Breast epithelium (tissue), 4 donors: ENCODE measurements around the gene PTRHD1. TPM values are rescaled to one million over a fixed set of nuclear protein-coding genes. Genes with fewer than 3 reads are reported as not detected.

ENCODE experiments used
- DNase-seq, 2 donors: peaks; one replicate each; pipeline ENCODE4 v3.0.0-alpha.2; 2019; ENCODE audit warnings: low spot score in 2 of 2
- H3K27ac ChIP-seq, 2 donors: fragments of 200-600 bp; sonication (generic) in 1 of 2; one replicate each; pipeline ENCODE4 v1.5.1; 2016 to 2019; ENCODE audit warnings: mild to moderate bottlenecking in 1 of 2
- H3K27me3 ChIP-seq, 2 donors: fragments of 200-600 bp; sonication (generic) in 1 of 2; one replicate each; pipeline versions ENCODE4 v1.5.1 to v1.6.0; 2017 to 2019; ENCODE audit warnings: control low read depth in 1 of 2, mild to moderate bottlenecking in 1 of 2
- H3K36me3 ChIP-seq: fragments of 200-600 bp; one replicate; pipeline ENCODE4 v1.5.1; 2019
- H3K4me1 ChIP-seq, 2 donors: fragments of 200-600 bp; sonication (generic); one replicate each; pipeline ENCODE4 v1.5.1; 2016 to 2019; ENCODE audit warnings: control low read depth in 1 of 2
- H3K4me3 ChIP-seq, 3 donors: fragments of 200-600 bp; sonication (generic); 1 replicate in 2 of 3; 2 replicates in 1 of 3; pipeline ENCODE4 v1.5.1; 2016 to 2019; ENCODE audit warnings: mild to moderate bottlenecking in 3 of 3, moderate library complexity in 2 of 3
- H3K9me3 ChIP-seq, 2 donors: fragments of 200-600 bp; sonication (generic) in 1 of 2; one replicate each; pipeline ENCODE4 v1.5.1; 2016 to 2019; ENCODE audit warnings: control low read depth in 1 of 2
- POLR2A ChIP-seq: fragments of 450-650 bp; IDR thresholded peaks from one replicate; pipeline ENCODE4 v1.6.1; 2016; ENCODE audit warnings: antibody characterized with exemption, mild to moderate bottlenecking, moderate library complexity
- POLR2AphosphoS5 ChIP-seq, 3 donors: sonication (generic); formaldehyde crosslinking; IDR thresholded peaks; one replicate each; pipeline ENCODE4 v1.6.1; 2017; ENCODE audit warnings: antibody characterized with exemption in 3 of 3
- intact Hi-C: fragments of 100-400 bp; cut with DNase I; formaldehyde crosslinking; loops from one replicate; pipeline ENCODE4 v1.15.1; 2023; ENCODE audit warnings: low total_unique reads
- total RNA-seq, 3 donors: library from RNA; depleted of rRNA; stranded (reverse); fragments of >200 nt; gene quantifications; one replicate each; pipeline ENCODE4 v1.1.0, GENCODE V29; 2016
- TF ChIP-seq, protein P1 (sequence below), 3 donors: fragments of 450-650 bp; IDR thresholded peaks; one replicate each; pipeline ENCODE4 v1.5.1; 2016 to 2017; ENCODE audit warnings: antibody characterized with exemption in 3 of 3, mild to moderate bottlenecking in 3 of 3, moderate library complexity in 3 of 3

The PTRHD1 gene
- total RNA-seq, 3 donors from 2014 or later = 19.3 to 38.8 (median 37.9) TPM

DNA sequence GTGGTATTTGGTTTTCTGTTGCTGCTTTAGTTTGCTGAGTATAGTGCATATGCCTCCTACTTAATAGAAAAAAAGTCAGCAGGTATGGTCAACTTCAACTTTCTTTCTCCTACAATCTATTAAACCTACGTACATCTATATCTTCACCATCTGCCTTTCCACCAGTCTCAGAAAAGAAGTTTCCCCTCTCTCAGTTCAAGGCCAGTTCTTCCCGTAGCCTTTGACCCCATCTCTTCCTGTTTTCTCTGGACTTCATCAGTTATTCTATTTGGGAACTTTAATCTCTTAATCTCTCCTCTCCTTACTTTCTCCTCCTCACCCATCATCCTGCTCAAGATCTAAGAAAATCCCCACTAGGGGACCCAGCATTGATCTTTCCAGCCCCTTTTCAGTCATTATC, 5.7 kb downstream of the PTRHD1 start:
- Histone ChIP-seq H3K36me3 (no peaks in the 10 kb centered on the region), H3K4me1 (no peaks in the 10 kb centered on the region), H3K4me3 (no peak overlapping the region), H3K27ac (no peak overlapping the region), H3K9me3 (no peaks in the 10 kb centered on the region), H3K27me3 (no peaks in the 10 kb centered on the region)
- intact Hi-C loops = no loop called here
- DNase-seq = no peak
- no peak for TF ChIP-seq POLR2A
- TF ChIP-seq, protein P1, sequence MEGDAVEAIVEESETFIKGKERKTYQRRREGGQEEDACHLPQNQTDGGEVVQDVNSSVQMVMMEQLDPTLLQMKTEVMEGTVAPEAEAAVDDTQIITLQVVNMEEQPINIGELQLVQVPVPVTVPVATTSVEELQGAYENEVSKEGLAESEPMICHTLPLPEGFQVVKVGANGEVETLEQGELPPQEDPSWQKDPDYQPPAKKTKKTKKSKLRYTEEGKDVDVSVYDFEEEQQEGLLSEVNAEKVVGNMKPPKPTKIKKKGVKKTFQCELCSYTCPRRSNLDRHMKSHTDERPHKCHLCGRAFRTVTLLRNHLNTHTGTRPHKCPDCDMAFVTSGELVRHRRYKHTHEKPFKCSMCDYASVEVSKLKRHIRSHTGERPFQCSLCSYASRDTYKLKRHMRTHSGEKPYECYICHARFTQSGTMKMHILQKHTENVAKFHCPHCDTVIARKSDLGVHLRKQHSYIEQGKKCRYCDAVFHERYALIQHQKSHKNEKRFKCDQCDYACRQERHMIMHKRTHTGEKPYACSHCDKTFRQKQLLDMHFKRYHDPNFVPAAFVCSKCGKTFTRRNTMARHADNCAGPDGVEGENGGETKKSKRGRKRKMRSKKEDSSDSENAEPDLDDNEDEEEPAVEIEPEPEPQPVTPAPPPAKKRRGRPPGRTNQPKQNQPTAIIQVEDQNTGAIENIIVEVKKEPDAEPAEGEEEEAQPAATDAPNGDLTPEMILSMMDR (IDR thresholded peaks at IDR 0.05) = no peak
- TF ChIP-seq POLR2AphosphoS5 (IDR thresholded peaks at IDR 0.05) = no peak

DNA sequence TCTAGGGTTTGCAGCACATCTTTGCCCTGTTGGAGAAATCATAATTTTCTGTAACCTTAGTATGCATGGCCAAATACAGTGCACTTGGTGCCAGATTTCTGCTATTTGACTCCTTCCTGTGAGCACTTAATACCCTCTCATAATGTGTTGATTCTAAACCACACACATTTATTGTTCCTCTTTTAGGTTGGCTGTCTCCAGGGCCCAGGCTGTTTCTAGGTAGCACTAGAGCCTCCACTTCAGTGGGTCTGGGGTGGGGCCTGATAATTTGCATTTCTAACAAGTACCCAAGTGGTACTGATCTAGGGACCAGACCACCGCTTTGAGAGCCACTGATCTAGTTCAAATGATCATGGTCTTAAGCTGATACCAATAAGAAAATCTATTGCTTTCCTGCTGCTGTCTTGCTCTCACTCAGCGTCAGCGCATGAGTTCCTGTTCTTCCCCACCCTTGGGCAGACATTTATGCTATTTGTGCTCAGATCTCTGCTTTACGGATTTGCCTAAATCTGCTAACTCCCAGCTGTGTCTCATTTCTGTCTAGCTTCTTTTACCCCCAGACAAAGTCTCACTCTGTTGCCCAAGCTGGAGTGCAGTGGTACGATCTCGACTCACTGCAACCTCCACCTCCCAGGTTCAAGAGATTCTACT, 7.4 kb downstream of the PTRHD1 start:
- no peaks in the 10 kb centered on the region for H3K27me3 ChIP-seq
- no peak overlapping the region for H3K27ac ChIP-seq
- intact Hi-C loops = no loop called here
- DNase-seq = no peak
- H3K9me3 ChIP-seq = no peaks in the 10 kb centered on the region
- TF ChIP-seq POLR2AphosphoS5 (IDR thresholded peaks at IDR 0.05) = no peak
- TF ChIP-seq, protein P1 (IDR thresholded peaks at IDR 0.05) = no peak
- no peak for TF ChIP-seq POLR2A
- H3K4me1 ChIP-seq = no peaks in the 10 kb centered on the region
- H3K4me3 ChIP-seq = no peak overlapping the region
- H3K36me3 ChIP-seq = no peaks in the 10 kb centered on the region

DNA sequence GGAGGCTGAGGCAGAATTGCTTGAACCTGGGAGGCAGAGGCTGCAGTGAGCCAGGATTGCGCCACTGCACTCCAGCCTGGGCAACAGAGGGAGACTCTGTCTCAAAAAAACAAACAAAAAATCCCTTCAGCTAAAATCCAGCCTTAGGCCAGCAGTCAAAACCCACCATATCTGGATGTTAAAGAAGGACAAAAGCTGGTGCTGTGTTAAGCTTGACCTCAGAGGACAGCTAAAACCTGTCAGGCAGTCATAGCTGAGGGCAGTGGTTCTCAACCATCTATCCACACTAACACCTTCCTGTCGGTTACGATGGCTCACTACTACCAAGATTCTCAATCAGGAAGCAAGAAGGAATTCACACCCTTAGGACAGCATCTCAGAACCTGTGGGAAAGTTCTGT, 9.6 kb downstream of the PTRHD1 start:
- DNase-seq = no peak
- Histone ChIP-seq H3K9me3 (no peaks in the 10 kb centered on the region), H3K27ac (no peak overlapping the region), H3K4me1 (no peaks in the 10 kb centered on the region), H3K4me3 (no peak overlapping the region), H3K36me3 (no peaks in the 10 kb centered on the region), H3K27me3 (no peaks in the 10 kb centered on the region)
- no peak for TF ChIP-seq POLR2A
- TF ChIP-seq, protein P1 (IDR thresholded peaks at IDR 0.05) = no peak
- TF ChIP-seq POLR2AphosphoS5 (IDR thresholded peaks at IDR 0.05) = no peak
- intact Hi-C loops = no loop called here

DNA sequence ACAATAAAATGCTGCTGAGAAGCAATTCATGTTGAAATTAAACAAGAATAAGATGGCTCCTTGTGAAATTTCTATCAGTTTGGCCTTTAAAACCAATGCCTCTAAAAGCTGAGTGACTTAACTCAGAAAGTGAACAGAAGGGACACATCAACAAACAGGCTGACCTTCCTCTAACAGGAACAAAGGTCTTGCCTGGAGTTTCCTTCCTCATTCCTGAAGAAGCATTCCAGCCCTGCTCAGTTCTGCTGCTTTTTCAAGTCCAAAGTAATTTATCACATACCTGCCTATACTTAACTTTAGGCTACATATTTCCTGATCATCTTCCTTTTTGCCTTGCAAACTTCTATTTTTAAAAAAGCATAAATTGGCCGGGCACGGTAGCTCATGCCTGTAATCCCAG, 14.1 kb downstream of the PTRHD1 start:
- Histone ChIP-seq H3K27me3 (no peaks in the 10 kb centered on the region), H3K9me3 (no peaks in the 10 kb centered on the region), H3K36me3 (no peaks in the 10 kb centered on the region), H3K4me1 (no peaks in the 10 kb centered on the region), H3K4me3 (no peak overlapping the region), H3K27ac (no peak overlapping the region)
- no peak for DNase-seq
- TF ChIP-seq, protein P1 (IDR thresholded peaks at IDR 0.05) = no peak
- TF ChIP-seq POLR2A = no peak
- no peak for TF ChIP-seq POLR2AphosphoS5 (IDR thresholded peaks at IDR 0.05)
- intact Hi-C loops = no loop called here

DNA sequence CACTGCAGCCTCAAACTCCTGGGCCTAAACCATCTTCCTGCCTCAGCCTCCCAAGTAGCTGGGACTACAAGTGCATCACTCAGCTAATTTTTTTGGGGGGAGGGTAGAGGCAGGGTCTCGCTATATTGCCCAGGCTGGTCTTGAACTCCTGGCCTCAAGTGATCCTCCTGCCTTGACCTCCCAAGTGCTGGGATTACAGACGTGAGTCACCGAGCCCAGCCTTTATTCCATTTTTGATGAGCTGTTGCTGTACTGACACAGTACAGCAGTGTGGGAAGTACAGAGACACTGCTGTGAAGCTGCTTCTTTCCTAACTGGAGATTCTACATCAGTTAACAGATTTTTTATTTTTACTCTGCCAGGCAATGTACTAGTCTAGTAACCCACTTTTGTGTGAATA, 18.8 kb downstream of the PTRHD1 start:
- TF ChIP-seq POLR2AphosphoS5 (IDR thresholded peaks at IDR 0.05) (no peak), POLR2A (no peak)
- TF ChIP-seq, protein P1 (IDR thresholded peaks at IDR 0.05) = no peak
- Histone ChIP-seq H3K36me3 (no peaks in the 10 kb centered on the region), H3K4me3 (no peak overlapping the region), H3K4me1 (no peaks in the 10 kb centered on the region), H3K9me3 (no peaks in the 10 kb centered on the region), H3K27me3 (no peaks in the 10 kb centered on the region), H3K27ac (no peak overlapping the region)
- intact Hi-C loops = no loop called here
- DNase-seq = no peak
